GM21390 (cell line): ENCODE measurements around the gene RALGPS2.
"Not testable (repeated sequence)": the region's sequence is repeated elsewhere in the genome, so short reads cannot be mapped to it uniquely, and the experiment has no call there.

Source experiments
- ATAC-seq: cut with Tn5 transposase; IDR thresholded peaks from one replicate; pipeline ENCODE4 v1.9.1; 2021; ENCODE audit not compliant: unreplicated experiment

The RALGPS2 gene

DNA sequence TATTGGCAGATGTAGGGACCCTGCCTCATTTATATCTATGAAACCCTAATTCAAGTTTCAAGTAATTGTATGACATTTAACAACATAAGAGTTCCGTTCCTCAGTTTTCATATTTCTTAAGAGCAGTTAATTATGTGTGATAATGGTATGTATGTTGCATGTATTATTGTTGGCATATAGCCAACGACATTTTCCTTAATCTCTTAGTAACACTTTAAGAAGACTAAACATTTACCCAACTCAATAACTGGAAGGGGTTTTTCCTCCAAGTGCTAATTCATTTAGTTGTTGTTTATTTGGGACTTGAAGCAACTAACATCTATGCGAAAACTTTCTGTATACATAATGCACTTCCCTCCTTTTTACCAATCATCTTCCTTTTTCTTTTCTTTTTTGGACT, 1.5 kb upstream of the RALGPS2 start:
- no peak for ATAC-seq

DNA sequence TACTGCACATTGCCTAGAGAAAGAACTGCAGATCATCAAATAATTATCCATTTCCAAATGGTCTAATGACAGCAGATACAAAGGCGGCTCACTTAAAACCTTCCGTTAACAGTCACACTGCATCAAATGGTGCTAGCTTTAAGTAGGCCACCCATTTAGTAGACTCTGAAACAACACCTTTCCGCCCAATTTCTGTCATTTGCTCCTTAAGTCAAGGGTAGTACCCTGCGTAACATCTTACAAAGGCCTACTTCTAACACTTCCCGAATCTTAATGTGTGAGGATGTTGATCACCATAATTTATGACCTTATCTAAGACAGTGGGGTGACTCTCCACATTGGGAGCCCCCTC, 692 bp upstream of the RALGPS2 start:
- ATAC-seq: no peak

DNA sequence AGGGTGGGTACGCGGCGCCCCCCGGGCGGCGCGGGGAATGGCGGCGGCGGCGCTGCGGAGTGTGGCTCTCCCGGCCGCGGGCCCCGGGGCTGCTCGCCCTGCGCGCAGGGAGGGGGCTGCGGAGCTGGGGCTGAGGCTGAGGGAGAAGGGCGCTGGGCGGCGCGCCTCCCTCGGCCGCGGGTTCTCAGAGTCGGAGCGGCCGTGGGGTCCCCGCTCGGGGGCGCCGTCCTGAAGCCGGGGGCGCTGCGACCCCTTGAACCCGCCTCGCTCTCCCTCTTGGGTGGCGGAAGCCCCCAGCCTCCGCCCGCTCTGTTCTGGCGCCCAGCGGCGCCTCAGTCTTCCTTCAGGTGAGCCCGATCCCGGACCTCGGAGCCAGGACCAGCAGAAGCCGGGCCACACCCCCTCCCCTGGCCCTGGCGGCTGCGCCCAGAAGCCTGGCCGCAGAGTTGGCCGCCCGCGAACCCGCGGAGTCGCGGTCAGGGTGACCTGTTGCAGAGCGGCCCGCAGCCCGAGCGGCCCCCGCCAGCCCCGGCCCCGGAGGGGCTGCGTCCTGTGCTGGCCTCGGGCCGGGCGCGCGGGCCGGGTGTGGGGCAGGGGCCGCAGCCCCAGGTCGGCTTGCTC, 532 bp downstream of the RALGPS2 start:
- ATAC-seq: peak; percentile 35

DNA sequence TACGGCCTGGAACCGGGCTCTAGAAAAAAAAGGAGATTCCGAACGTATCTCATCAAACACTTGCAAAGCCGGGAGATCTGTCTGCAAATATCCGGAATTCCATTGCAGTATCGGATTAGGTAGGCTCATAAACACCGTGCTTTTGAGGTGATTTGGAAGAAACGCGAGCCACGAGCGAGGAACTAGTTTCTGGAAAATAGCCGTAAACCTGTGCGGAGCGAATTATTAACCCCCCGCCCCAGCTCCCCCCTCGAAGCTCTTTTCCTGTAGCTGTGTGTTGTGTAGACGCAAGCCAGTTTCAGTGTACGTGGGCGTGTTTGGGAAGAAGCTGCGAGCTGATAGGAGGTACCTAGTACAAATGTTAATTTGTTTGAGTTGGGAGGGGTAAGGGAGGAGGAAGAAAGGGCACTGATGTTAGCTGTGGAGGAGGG, 1.1 kb downstream of the RALGPS2 start:
- ATAC-seq: peak; percentile 66

DNA sequence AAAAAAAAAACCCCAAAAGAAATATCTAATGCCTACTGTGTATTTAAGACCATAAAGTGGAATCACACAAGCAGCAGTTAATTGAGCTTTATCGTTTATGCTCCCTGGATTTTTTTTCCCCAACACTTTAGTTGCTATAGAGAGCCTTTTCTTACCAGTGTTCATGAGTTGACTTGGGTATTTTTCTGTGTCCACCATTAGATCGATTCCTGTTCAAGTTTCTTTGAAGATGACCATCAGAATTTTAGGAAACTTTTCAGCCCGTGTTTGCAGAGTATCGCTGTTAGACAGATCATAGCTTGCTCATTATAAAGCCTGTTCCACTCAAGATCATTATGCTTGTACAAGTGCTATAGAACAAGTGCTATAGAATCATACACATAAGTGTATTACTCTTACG, 1.5 kb downstream of the RALGPS2 start:
- no peak for ATAC-seq

DNA sequence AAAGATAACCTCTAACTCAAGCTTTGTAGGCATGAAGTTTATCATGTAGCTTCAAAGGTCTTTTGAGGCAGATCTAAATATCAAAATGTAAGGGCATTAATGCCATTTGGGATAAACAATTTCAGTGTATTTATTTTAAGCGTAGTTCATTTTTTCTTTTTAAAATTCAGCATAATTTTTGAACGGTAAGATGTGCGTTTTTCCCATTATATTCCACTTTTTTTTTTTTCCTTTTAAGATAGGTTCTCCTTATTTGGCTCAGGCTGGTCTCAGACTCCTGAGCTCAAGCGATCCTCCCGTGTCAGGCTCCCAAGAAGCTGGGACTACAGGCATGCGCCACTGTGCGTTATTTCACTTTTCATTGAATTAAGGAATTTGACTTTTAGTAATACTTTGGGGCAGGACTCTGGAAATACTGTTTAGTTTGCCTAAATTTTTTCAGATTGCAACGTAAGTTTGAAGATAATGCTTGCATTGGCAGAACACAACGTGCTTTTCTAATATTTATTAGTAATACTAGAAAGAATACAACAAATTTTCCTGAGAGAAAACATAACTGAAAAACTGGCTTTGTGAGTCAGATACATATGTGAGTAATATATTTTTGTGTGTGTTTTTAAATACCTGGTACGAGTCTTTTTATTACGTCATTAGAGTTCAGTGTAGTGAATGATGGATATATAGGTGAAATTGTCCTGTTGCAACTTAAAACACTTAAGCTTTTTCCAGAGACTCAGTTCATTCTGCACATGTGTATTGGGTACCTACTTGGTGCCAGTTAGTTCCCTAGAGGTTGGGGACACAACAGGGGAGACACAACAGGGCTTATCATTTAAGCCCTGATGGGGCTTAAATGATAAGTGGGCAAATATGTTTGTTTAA, 2.2 kb downstream of the RALGPS2 start:
- ATAC-seq: no peak

DNA sequence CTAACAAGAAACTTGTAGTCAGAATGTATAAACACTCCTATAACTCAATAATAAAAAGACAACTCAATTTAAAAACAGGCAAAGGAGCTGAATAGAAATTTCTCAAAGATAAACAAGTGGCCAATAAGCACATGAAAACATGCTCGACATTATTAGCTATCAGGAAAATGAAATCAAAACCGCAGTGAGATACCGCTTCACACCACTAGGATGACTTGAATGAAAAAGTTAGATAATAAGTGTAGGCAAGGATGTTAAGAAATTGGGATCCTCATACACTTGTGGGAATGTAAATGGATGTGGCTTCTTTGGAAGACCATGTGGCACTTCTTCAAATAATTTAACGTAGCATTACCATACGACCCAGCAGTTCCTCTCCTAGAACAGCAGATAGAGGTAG, 8.9 kb downstream of the RALGPS2 start:
- ATAC-seq: no peak

DNA sequence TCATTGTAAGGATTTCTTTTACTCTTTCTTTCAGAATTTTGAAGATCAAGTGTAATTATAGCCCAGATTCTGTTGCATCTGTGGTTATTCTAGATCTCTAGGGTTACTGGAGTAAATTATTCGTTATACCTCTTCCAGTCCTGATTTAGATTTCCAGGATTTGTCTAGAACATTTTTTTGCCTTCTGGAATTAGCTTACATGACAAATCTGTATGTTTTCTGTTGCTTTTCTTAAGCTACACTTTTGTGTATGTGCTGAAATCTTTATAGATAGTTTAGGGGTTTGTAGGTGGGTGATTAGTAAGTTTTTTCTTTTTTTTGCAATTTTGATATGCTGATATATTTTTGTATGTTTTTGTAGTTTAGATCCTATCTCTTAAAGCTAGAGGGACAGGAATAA, 13.7 kb downstream of the RALGPS2 start:
- ATAC-seq: no peak

DNA sequence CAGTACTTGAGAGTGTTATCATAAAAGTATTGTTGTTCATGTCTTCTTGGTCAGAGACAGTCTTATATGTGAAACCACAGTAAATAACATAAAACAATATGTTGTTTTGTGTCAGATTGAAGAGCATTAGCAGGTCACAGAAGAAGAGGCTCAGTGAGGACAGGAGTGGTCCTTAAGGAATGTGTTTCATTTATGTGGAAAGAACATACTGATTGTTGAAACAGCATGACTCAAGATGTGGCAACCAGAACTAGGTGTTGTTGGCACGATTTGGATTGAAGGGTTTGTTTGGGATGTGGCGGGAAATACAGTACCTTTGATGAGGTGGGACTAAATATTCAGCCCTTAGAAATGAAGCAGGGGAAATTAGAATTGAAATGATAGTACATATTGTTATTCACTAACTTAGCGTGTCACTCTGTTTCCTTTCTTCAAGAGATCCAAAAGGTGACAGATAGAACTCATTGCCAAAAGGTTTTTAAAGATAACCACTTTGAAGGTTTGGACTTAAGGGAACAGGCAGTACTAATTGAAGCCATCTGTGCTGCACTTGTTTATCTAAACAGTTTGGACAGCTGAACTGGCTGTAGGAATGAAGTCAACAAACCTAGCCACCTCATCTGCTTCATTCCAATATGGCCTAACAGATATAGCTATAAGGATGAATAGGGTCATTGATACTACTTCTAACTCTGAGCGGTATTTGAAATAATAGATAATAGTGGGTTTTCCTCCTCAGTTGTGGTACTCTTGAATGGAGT, 14.4 kb downstream of the RALGPS2 start:
- ATAC-seq: no peak

DNA sequence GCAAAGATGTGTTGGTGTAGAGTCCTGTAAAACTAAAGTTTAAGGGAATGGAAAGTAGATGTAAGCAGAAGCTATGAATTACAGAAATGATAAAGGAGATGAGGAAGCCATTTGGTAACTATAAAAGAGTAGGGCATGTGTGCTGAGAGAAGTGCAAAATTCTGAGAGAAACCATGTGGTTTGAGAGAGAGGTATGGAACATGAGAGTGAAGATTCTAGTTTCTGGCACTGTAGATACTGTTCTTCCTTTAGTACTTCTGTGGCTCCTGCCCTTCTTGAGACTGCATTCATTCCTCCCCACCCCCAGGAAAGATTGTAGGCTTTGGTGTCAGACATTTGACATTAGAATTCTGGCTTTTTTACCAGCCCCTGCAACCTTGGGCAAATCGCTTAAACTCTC, 15.4 kb downstream of the RALGPS2 start:
- ATAC-seq: no peak

DNA sequence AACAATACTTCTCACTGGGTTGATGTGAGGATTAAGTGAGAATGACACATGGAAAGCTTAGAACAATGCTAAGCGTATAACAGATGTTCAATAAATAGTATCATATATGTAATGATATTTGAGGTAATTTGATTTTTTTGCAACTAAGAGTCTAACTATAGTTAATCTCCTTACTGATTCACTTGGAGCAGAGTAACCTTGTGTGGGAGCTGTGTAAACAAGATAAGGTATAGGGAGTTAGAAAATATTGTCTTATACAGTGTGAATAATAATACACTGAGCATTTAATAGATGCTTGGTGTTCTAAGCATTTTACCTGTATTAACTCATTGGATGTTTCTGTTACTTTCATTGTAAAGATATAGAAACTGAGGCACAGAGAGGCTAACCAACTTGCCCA, 15.9 kb downstream of the RALGPS2 start:
- ATAC-seq: no peak

DNA sequence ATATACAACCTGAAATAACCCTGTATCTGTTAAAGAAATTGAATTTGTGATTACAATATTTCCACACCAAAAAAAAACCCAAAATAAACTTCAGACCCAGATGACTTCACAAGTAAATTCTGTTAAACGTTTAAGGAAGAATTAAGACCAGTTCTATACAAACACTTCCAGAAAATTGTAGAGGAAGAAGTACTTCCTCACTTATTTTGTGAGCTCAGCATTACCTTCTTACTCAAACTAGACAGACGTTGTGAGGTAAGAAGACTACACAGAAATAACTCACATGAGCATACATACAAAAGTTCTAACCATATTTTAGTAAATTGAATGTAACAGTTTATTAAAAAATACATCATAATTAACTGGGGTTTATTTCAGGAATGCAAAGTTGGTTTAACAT, 18.8 kb downstream of the RALGPS2 start:
- no peak for ATAC-seq

DNA sequence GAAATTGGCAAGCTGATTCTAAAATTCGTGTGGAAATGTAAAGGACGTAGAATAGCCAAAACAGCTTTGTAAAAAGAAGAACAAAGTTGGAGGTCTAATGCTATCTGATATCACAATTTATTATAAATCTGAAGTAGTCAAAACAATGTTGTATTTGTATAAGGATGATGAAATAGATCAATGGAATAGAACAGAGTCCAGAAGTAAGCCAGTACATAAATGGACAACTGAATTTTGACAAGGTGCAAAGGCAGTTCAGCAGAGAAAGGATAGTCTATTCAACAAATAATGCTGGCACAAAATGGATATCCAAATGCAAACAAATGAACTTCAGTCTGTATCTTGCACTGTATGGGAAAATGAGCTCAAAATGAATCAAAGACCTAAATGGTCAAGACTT, 20.2 kb downstream of the RALGPS2 start:
- ATAC-seq: no peak

DNA sequence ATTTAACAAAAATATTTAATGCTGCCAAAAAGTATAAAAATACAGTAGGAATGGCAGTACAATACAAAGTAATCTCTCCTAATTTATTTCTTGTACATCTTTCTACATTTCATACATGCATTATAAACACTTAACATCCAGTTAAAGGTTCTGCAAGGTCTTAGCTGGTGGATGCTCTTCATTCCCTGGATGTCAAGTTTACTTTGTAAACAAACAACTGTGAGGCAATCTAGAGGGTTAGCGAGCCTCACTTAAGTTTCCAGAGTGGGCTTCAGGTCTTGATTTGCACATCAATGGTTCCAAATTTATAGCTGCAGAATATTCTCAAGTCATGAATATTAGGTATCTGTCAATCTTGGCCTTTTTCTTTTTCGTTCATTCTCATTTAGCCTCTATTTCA, 21.3 kb downstream of the RALGPS2 start:
- ATAC-seq: no peak

DNA sequence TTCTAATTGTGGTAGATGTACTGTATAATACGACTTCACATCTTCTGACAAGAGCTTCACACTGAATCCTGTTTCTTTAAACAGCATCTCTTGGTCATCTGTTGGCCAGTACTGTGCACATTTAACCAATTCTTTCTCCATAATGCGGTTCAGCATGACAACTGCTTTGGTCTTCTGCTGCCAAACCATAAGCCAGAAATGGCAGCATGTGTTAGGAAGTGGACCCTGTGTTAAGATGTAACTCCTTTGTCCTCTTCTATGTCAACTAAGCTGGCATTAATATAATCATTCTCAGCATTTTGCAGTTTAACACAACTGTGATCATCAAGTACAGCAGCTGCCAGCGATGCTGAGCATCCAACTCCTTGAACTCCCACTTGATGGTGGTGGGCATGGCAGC, 22.3 kb downstream of the RALGPS2 start:
- ATAC-seq: not testable (repeated sequence)

DNA sequence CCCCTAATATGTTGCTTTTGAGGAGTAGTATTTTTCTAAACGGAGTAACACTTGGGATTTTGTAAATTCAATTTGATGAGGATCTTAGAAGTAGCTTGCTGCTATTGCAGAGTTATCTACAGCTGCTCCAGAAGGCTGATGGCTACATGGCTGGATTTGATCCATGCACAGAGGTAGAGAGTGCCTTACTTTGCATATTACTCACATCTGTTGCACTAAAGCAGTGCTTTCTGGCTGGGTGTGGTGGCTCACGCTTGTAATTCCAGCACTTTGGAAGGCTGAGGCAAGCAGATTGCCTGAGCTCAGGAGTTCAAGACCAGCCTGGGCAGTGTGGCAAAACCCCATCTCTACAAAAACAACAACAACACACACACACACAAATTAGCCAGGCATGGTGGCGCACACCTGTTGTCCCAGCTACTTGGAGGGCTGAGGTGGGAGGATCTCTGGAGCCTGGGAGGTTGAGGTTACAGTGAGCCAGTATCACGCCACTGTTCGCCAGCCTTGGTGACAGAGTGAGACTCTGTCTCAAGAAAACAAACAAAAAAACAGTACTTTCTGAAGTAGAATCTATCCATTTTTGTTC, 24.6 kb downstream of the RALGPS2 start:
- no peak for ATAC-seq

DNA sequence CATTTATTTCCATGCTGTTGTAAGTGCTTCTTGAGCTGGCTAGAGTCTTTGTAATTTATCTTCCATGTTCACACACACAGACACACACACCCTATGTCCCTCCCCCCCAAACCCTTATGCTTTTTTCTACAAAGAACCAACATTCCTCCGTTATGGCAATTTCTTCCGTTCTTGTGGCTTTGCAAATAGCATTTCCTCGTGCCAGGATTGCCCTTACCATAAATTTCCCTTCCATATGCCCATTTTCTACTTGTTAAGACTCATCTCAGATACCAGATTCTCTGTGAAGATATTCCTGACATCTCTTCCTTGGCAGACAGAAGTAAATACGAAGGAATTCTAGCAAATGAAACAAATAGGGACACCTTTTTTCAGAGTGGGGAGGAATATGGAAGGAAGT, 26.0 kb downstream of the RALGPS2 start:
- no peak for ATAC-seq

DNA sequence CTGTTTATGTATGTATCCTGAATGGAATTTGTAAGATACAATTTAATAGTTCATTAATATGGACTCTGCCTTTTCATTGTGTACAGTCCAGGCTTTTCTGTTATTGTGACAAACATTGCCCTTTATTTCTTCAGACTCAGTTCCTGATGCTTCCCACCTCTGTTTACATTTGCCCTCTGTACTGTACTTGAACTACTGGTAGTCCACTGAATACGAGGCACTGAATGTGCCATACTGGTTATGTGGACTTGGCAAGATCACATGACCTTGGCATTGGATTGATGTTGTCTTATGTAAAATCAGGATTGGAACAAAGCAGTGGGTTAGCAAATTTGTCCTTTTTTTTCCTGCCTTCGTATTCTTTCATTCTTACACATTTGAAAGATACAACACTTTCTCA, 27.8 kb downstream of the RALGPS2 start:
- ATAC-seq: no peak

DNA sequence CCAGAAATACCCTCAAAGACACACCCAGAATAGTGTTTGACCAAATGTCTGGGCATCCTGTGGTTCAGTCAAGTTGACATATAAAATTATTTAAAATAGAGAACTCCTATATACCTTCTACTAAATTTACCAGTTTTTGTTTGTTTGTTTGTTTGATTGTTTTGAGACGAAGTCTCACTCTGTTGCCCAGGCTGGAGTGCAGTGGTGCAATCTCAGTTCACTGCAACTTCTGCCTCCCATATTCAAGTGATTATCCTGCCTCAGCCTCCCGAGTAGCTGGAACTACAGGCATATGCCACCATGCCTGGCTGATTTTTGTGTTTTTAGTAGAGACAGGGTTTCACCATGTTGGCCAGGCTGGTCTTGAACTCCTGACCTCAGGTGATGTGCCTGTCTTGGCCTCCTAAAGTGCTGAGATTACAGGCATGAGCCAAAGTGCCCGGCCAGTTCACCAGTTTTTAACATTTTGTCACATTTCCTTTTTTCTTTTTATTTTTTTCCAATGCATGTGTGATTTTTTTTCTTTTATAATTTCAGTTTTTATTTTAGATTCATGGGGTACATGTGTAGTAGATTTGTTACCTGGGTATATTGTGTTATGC, 29.7 kb downstream of the RALGPS2 start:
- not testable (repeated sequence) for ATAC-seq

DNA sequence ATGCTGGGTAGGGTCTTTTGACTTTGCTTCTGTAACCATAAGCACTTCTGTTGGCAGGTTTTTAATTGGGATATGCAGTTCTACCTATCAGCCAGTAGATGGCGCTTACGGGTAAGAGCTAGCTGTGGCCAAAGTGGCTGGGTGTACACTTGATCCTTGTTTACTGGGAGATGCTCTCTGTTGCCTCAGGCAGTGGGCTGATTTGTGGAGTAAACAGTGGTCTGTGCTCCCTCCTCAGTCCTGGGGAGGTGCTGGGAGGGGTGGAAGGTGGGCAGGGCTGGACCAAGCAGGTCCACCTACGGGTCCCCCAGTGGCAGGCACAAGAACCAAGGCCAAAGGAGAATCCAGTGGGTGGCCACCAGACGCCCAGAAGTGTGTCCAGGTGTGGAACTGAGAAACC, 43.4 kb downstream of the RALGPS2 start:
- ATAC-seq: no peak

DNA sequence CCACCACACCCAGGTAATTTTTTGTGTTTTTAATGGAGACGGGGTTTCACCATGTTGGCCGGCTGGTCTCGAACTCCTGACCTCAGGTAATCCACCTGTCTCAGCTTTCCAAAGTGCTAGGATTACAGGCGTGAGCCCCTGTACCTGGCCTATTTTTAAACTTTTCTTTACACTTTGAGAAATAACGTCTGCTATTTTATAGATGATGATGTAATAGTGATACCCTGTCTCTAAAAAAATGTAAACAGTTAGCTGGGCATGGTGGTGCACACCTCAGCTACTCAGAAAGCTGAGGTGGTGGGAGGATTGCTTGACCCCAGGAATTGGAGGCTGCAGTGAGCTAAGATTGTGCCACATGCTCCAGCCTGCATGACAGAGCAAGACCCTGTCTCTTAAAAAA, 47.9 kb downstream of the RALGPS2 start:
- no peak for ATAC-seq
